HEK293T (cell line): Measurements from ENCODE around the gene SIRT7.
"Not testable (repeated sequence)": the region's sequence is repeated elsewhere in the genome, so short reads cannot be mapped to it uniquely, and the experiment has no call there.

ENCODE experiments used
- CTCF ChIA-PET: fragments of 350-600 bp; formaldehyde crosslinking; extraction: SDS; loops from one replicate; lab custom pipeline; 2021; ENCODE audit warnings: antibody characterized with exemption, inconsistent platforms; lab: Yijun Ruan, JAX
- POLR2A ChIA-PET: fragments of 350-600 bp; formaldehyde crosslinking; extraction: SDS; loops from one replicate; lab custom pipeline; 2020; ENCODE audit warnings: antibody characterized with exemption, inconsistent platforms; lab: Yijun Ruan, JAX
- DNase-seq: peaks from one replicate; pipeline ENCODE4 v3.0.0; 2012; ENCODE audit warnings: mixed read lengths; ENCODE audit errors: extremely low spot score
- ARNT ChIP-seq: fragments of 450-650 bp; IDR thresholded peaks from 2 replicates; pipeline ENCODE4 v1.6.1; 2017; ENCODE audit warnings: mild to moderate bottlenecking
- BHLHE40 ChIP-seq: fragments of 450-650 bp; IDR thresholded peaks from 2 replicates; pipeline ENCODE4 v1.6.1; 2016; ENCODE audit warnings: mild to moderate bottlenecking, moderate library complexity, borderline replicate concordance
- CTBP1 ChIP-seq: fragments of 450-650 bp; IDR thresholded peaks from 2 replicates; pipeline ENCODE4 v1.6.1; 2016; ENCODE audit warnings: borderline replicate concordance
- ELF4 ChIP-seq: fragments of 450-650 bp; IDR thresholded peaks from 2 replicates; pipeline ENCODE4 v1.6.1; 2017; ENCODE audit warnings: antibody characterized with exemption
- FOXA1 ChIP-seq: fragments of 450-650 bp; IDR thresholded peaks from 2 replicates; pipeline ENCODE4 v1.6.1; 2016; ENCODE audit warnings: mild to moderate bottlenecking
- FOXK2 ChIP-seq: fragments of 450-650 bp; IDR thresholded peaks from 2 replicates; pipeline ENCODE4 v1.6.1; 2016; ENCODE audit warnings: mild to moderate bottlenecking
- FOXM1 ChIP-seq: fragments of 450-650 bp; IDR thresholded peaks from 2 replicates; pipeline ENCODE4 v1.6.1; 2017; ENCODE audit warnings: mild to moderate bottlenecking, borderline replicate concordance
- HDGF ChIP-seq: fragments of 450-650 bp; IDR thresholded peaks from 2 replicates; pipeline ENCODE4 v1.6.1; 2017; ENCODE audit warnings: antibody characterized with exemption, borderline replicate concordance
- L3MBTL2 ChIP-seq: fragments of 450-650 bp; conservative IDR thresholded peaks from 2 replicates; pipeline ENCODE4 v1.6.1; 2016; ENCODE audit warnings: mild to moderate bottlenecking
- LEF1 ChIP-seq: fragments of 450-650 bp; IDR thresholded peaks from 2 replicates; pipeline ENCODE4 v1.6.1; 2017; ENCODE audit warnings: mild to moderate bottlenecking, borderline replicate concordance
- NFRKB ChIP-seq: fragments of 450-650 bp; IDR thresholded peaks from 2 replicates; pipeline ENCODE4 v1.6.1; 2016; ENCODE audit warnings: mild to moderate bottlenecking, moderate library complexity
- PKNOX1 ChIP-seq: fragments of 450-650 bp; IDR thresholded peaks from 2 replicates; pipeline ENCODE4 v1.6.1; 2016
- SP1 ChIP-seq: fragments of 450-650 bp; IDR thresholded peaks from 2 replicates; pipeline ENCODE4 v1.6.1; 2017
- SUZ12 ChIP-seq: fragments of 450-650 bp; IDR thresholded peaks from 2 replicates; pipeline ENCODE4 v1.6.1; 2016; ENCODE audit warnings: mild to moderate bottlenecking
- TARDBP ChIP-seq: fragments of 450-650 bp; IDR thresholded peaks from 2 replicates; pipeline ENCODE4 v1.6.1; 2016
- ZNF384 ChIP-seq: fragments of 450-650 bp; IDR thresholded peaks from 2 replicates; pipeline ENCODE4 v1.6.1; 2016

The SIRT7 gene

DNA sequence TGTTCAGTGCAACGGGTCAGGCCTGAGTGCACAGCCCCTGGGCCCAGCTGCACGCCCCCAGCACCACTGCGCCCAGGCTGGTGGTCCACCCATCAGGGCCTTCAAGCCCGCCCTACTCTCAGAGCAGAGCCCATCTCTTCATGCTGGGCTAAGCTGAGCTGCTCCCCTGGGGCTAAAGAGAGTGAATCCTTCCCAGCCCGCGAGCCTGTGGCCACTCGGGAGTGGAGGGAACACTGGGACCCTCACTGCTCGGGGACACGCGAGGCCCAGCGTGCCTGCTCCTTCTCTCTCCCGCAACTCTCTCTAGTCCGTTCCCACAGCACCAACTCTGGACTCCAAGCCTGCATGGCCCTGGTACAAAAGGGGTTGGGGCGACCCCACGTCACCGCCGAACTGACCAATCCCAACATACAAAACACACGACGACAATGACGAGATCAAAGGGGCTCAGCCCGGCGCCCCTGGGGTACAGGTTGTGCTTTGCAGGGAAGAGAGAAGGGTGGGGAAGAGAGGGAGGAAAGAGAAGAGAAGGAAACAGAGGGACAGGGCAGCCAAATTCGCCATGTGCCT is 4.1 kb upstream of the SIRT7 start:
- POLR2A ChIA-PET = no interaction called here
- CTCF ChIA-PET = interaction anchor here (1.6 kb wide), 1 partner anchor 53 kb away, joined by 4 read pairs; no protein-coding TSS in a partner anchor
- DNase-seq = no peak
- TF ChIP-seq ARNT (no peak), FOXA1 (no peak), SUZ12 (no peak), ELF4 (no peak), TARDBP (no peak), FOXM1 (no peak), CTBP1 (no peak), NFRKB (no peak), FOXK2 (no peak), LEF1 (no peak), HDGF (no peak), BHLHE40 (no peak), L3MBTL2 (no peak)

- CTCF ChIA-PET = no interaction called here
- DNase-seq = no peak
- no peak for TF ChIP-seq FOXA1
- no peak for TF ChIP-seq ZNF384
- no peak for TF ChIP-seq FOXM1
- no peak for TF ChIP-seq TARDBP
- no peak for TF ChIP-seq NFRKB
- no peak for TF ChIP-seq HDGF
- no peak for TF ChIP-seq SUZ12
- POLR2A ChIA-PET = no interaction called here
Measured at GRCh38 chr17:81921537-81921862, 3.5 kb upstream of the SIRT7 start.

- DNase-seq = no peak
- TF ChIP-seq ZNF384 (no peak), FOXM1 (no peak), FOXK2 (no peak), SUZ12 (no peak), ARNT (no peak), SP1 (no peak), L3MBTL2 (no peak), BHLHE40 (no peak), PKNOX1 (no peak), CTBP1 (no peak), HDGF (no peak), FOXA1 (no peak), ELF4 (no peak), TARDBP (no peak), NFRKB (no peak)
- CTCF ChIA-PET = no interaction called here
- POLR2A ChIA-PET = no interaction called here
Measured at GRCh38 chr17:81920612-81921536, 2.9 kb upstream of the SIRT7 start.

- CTCF ChIA-PET = no interaction called here
- TF ChIP-seq SUZ12 (no peak), NFRKB (no peak), L3MBTL2 (no peak), SP1 (no peak), ZNF384 (no peak), FOXA1 (no peak)
- no peak for DNase-seq
- POLR2A ChIA-PET = no interaction called here
Measured at GRCh38 chr17:81918832-81919545, 1.0 kb upstream of the SIRT7 start.

- POLR2A ChIA-PET = interaction anchor here (1.3 kb wide), 1 partner anchor 85 kb away, joined by 5 read pairs; the partner anchor contains the start of gene MCRIP1
Measured at GRCh38 chr17:81918333-81918669, 325 bp upstream of the SIRT7 start.

GRCh38 chr17:81916234-81917001 is 1.6 kb downstream of the SIRT7 start:
- no peak for DNase-seq
- ChIA-PET POLR2A (interaction anchor here (1.0 to 2.6 kb wide), 4 partner anchors 10 to 24 kb away, joined by 3 to 28 read pairs (median 7); partner anchors contain the start of genes ANAPC11, MAFG and PYCR1), CTCF (interaction anchor here (1.7 kb wide), 1 partner anchor 43 kb away, joined by 4 read pairs; no protein-coding TSS in a partner anchor)
- TF ChIP-seq PKNOX1 (no peak), BHLHE40 (no peak), HDGF (no peak), ELF4 (no peak), FOXM1 (no peak), SP1 (no peak), FOXK2 (no peak), ZNF384 (no peak; the same call in 1 of the 2 replicates), TARDBP (no peak), CTBP1 (no peak), ARNT (no peak), SUZ12 (no peak), FOXA1 (no peak), LEF1 (no peak), NFRKB (no peak), L3MBTL2 (no peak; the same call in 1 of the 2 replicates)

More at GRCh38 chr17:81918333-81918669, 325 bp upstream of the SIRT7 start:
- CTCF ChIA-PET, DNase-seq: not testable (repeated sequence)
